GM21786 (cell line): ENCODE measurements around the gene PLCH2.
"Not testable (repeated sequence)": the region's sequence is repeated elsewhere in the genome, so short reads cannot be mapped to it uniquely, and the experiment has no call there.

ENCODE experiments used
- ATAC-seq: cut with Tn5 transposase; IDR thresholded peaks from one replicate; pipeline ENCODE4 v1.9.1; 2021; ENCODE audit not compliant: unreplicated experiment

Gene PLCH2

GRCh38 chr1:2476061-2476999 is at the start of gene PLCH2:
Gene PLCH2, plus strand, starts transcription at chr1:2476289. Its CDS starts 300 bp downstream, at chr1:2476589.
- no peak for ATAC-seq

- no peak for ATAC-seq
Measured at GRCh38 chr1:2426540-2426939, 49.5 kb upstream of the PLCH2 start.

- no peak for ATAC-seq
Measured at GRCh38 chr1:2427051-2427450, 49.0 kb upstream of the PLCH2 start.

- no peak for ATAC-seq
Measured at GRCh38 chr1:2427976-2428375, 48.1 kb upstream of the PLCH2 start.

GRCh38 chr1:2428490-2428889 is 47.6 kb upstream of the PLCH2 start:
- no peak for ATAC-seq

- ATAC-seq: no peak
Measured at GRCh38 chr1:2429780-2430591, 46.1 kb upstream of the PLCH2 start.

GRCh38 chr1:2430592-2430973 is 45.5 kb upstream of the PLCH2 start:
- no peak for ATAC-seq

- no peak for ATAC-seq
Measured at GRCh38 chr1:2431103-2431502, 45.0 kb upstream of the PLCH2 start.

- no peak for ATAC-seq
Measured at GRCh38 chr1:2431518-2431917, 44.6 kb upstream of the PLCH2 start.

GRCh38 chr1:2432441-2432844 is 43.6 kb upstream of the PLCH2 start:
- no peak for ATAC-seq

GRCh38 chr1:2433196-2433595 is 42.9 kb upstream of the PLCH2 start:
- no peak for ATAC-seq

- no peak for ATAC-seq
Measured at GRCh38 chr1:2433936-2434655, 42.0 kb upstream of the PLCH2 start.

- ATAC-seq: no peak
Measured at GRCh38 chr1:2435091-2435490, 41.0 kb upstream of the PLCH2 start.

- ATAC-seq: no peak
Measured at GRCh38 chr1:2435746-2436355, 40.2 kb upstream of the PLCH2 start.

- ATAC-seq: no peak
Measured at GRCh38 chr1:2436876-2437275, 39.2 kb upstream of the PLCH2 start.

GRCh38 chr1:2437617-2438016 is 38.5 kb upstream of the PLCH2 start:
- ATAC-seq: no peak

GRCh38 chr1:2438038-2438437 is 38.1 kb upstream of the PLCH2 start:
- no peak for ATAC-seq

GRCh38 chr1:2438641-2439040 is 37.4 kb upstream of the PLCH2 start:
- ATAC-seq: no peak

- ATAC-seq: no peak
Measured at GRCh38 chr1:2439369-2439768, 36.7 kb upstream of the PLCH2 start.

- not testable (repeated sequence) for ATAC-seq
Measured at GRCh38 chr1:2440346-2440745, 35.7 kb upstream of the PLCH2 start.

- ATAC-seq: no peak
Measured at GRCh38 chr1:2441746-2442145, 34.3 kb upstream of the PLCH2 start.
